MG63 (cell line): ENCODE measurements around the gene RIC3. TPM values are rescaled to one million over a fixed set of nuclear protein-coding genes. Genes with fewer than 3 reads are reported as not detected.

Experiments
- DNase-seq: peaks from one replicate; pipeline ENCODE4 v3.0.0-alpha.2; 2020
- H3K27me3 ChIP-seq: fragments of 250-450 bp; sonication (Bioruptor Pico); 2 replicates; pipeline ENCODE4 v1.5.1; 2020; ENCODE audit warnings: mild to moderate bottlenecking, moderate library complexity
- H3K36me3 ChIP-seq: fragments of 250-450 bp; sonication (Bioruptor Pico); 2 replicates; pipeline ENCODE4 v1.5.1; 2020; ENCODE audit warnings: mild to moderate bottlenecking, moderate library complexity
- H3K4me3 ChIP-seq: fragments of 250-450 bp; sonication (Bioruptor Pico); 2 replicates; pipeline ENCODE4 v1.5.1; 2020; ENCODE audit warnings: mild to moderate bottlenecking, moderate library complexity
- H3K9me3 ChIP-seq: fragments of 250-450 bp; sonication (Bioruptor Pico); 2 replicates; pipeline ENCODE4 v1.5.1; 2020; ENCODE audit warnings: mild to moderate bottlenecking, moderate library complexity
- total RNA-seq: library from RNA; depleted of rRNA; stranded (reverse); fragments of >200 nt; shearing (Covaris generic); gene quantifications from 2 replicates; pipeline ENCODE4 v1.2.3, GENCODE V29; 2014; ENCODE audit warnings: low replicate concordance

Gene RIC3
- total RNA-seq, 1 experiment from 2014 or later: not detected

DNA sequence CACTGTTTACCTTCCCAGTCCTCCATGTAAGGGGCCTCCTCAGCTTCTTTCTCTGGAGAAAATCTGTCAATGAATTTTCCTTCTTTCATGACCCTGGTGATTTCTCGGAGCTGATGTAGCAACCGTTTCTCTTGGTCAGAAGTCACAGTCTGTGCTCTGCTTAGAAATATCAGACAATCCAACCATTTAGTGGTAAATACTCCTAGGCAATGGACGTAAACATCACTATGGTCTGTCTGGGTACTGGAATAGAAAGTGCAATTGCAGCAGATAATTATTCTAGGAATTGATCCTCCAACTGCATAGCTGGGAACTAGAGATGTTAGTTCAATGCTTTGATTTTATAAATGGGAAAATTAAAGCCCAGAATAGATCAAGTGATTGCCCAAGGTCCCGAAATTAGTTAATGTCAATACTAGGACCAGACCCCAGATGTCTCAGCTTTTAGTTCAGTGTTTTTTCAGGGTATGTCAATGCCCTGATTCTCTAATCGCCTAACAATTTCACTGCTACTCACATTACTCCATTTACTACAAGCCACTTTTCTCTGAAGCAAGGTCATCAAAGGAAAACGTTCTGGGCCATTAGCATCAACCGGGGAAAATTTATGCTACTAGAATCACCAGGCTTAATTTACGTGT, 42.1 kb downstream of the RIC3 start:
- Histone ChIP-seq H3K4me3 (no peak overlapping the region), H3K27me3 (peaks cover 13% of the 10 kb centered on the region), H3K36me3 (no peaks in the 10 kb centered on the region), H3K9me3 (no peaks in the 10 kb centered on the region)
- DNase-seq: no peak

DNA sequence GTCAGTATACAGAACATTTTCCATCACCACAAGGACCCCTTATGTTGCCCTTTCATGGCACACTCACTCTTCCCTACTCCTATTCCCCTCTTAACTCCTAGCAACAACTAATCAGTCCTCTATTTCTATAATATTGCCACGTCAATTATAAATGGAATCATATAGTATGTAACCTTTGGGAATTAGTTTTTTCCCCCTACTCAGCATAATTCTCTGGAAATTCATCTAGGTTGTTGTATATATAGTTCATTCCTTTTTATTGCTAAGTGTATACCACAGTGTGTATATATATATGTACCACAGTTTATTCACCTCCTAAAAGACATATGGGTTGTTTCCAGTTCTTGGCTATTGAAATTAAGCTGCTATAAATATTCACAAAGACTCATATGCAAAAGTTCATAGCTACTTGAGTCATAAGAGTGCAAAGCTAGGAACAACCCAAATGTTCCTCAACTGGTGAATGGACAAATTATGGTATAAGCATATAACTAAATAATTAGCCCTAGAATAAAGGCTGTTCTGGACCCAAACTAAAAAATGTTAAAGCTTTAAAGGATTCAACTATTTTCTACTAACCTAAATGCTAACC, 46.6 kb downstream of the RIC3 start:
- no peaks in the 10 kb centered on the region for H3K9me3 ChIP-seq
- no peaks in the 10 kb centered on the region for H3K36me3 ChIP-seq
- no peak for DNase-seq
- H3K4me3 ChIP-seq: no peak overlapping the region
- H3K27me3 ChIP-seq: peaks cover 7% of the 10 kb centered on the region

DNA sequence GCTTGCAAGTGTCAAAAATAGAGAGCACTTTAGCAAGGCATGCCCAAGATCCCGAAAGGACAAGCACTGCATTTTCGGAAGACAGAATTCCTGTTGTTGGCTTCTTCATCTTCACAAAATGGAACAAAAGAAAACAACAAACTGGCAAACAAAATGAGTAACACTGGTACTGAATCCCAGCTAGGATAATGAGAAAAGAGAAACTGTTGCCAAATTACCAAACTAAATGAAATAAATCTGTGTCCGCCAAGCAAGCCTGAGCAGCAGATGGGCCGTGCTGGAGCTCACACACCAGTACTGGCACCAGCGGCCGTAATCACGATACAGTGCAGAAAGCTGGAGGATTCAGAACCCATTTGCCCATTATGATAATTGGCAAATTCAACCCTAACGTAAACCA, 57.2 kb downstream of the RIC3 start:
- Histone ChIP-seq H3K27me3 (no peaks in the 10 kb centered on the region), H3K36me3 (peaks cover 3% of the 10 kb centered on the region), H3K4me3 (no peak overlapping the region), H3K9me3 (no peaks in the 10 kb centered on the region; the same call in 1 of the 2 replicates)
- no peak for DNase-seq

DNA sequence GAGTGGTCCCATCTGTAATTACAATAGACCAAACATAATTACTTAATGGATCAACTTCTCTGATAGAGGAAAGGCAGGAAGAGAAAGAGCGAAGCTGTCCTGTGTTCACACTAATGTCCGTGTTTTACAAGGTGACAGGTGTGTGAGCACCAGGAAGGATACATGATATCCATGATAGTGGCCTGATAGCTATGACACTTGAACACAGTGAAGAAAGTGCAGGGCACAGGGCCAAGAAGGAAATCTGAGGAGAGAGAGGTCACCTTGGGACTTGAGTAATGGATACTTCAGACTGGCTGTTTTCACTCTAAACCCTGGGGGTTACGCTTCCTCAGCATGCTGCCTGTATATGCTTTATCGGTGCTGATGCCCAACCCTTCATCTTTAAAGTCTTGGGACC, 58.4 kb downstream of the RIC3 start:
- no peak for DNase-seq
- Histone ChIP-seq H3K27me3 (no peaks in the 10 kb centered on the region), H3K36me3 (peaks cover 5% of the 10 kb centered on the region), H3K9me3 (no peaks in the 10 kb centered on the region; the same call in 1 of the 2 replicates), H3K4me3 (no peak overlapping the region)

DNA sequence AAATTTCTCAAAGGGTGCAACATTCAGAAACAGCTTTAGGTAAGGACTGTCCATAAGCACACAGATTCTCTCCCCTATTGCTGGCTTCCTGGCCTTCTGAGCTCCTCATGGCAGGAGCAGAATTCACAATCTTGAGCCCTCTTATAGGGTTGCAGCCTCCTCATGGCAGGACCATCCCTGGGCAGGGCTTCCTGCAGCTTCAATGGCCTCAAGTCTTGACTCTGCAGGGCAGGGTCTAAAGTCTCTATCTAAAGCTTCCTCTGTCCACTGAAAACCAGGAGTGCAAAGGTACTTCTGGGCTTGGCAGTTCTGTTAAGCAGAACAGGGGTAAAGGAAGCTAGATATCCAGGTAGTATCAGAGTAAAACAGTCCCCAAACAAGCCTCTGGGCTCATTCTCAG, 59.1 kb downstream of the RIC3 start:
- Histone ChIP-seq H3K36me3 (peaks cover 6% of the 10 kb centered on the region), H3K27me3 (no peaks in the 10 kb centered on the region), H3K4me3 (no peak overlapping the region), H3K9me3 (no peaks in the 10 kb centered on the region)
- no peak for DNase-seq

DNA sequence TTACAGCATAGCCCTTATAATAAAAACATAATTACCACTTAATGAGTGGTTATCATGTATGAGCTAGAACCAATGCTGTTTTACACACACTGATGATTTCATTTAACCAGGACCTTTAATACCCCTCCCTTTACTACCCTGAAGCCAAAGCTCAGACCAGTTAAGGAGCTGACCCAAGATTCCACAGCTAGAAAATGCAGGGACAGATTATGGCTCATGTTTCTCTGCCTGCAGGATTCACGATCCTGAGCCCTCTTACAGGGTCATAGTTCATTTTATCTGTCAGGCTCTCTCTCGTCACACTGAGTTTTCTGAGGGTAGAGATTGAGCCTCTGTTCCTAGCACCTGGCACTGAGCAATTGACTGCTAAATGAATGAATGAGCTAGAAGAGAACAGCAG, 60.4 kb downstream of the RIC3 start:
- no peak overlapping the region for H3K4me3 ChIP-seq
- no peaks in the 10 kb centered on the region for H3K27me3 ChIP-seq
- DNase-seq: no peak

DNA sequence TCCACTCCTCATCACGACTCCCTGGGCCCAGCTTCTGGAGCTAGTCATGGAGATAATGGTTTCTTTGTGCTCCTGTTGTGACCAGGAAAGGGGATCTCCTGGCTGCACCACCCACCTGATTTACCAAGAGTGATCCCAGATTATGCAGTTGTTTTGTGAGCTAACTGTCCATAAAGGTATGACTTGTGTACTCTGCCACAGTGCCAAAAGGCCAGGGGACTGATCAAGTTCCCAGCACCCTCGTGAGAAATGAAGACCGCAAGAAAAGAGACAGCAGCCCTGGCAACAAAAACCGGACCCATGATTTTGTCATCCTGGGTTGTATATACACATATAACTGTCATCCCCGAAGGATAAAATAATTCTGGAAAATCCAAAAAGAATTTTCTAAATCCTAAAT, 61.2 kb downstream of the RIC3 start:
- no peak for DNase-seq
- Histone ChIP-seq H3K27me3 (no peaks in the 10 kb centered on the region), H3K9me3 (no peaks in the 10 kb centered on the region), H3K36me3 (peaks cover 10% of the 10 kb centered on the region), H3K4me3 (no peak overlapping the region)

More for the DNA sequence above, 60.4 kb downstream of the RIC3 start:
- H3K9me3 ChIP-seq: no peaks in the 10 kb centered on the region
- H3K36me3 ChIP-seq: peaks cover 10% of the 10 kb centered on the region

DNA sequence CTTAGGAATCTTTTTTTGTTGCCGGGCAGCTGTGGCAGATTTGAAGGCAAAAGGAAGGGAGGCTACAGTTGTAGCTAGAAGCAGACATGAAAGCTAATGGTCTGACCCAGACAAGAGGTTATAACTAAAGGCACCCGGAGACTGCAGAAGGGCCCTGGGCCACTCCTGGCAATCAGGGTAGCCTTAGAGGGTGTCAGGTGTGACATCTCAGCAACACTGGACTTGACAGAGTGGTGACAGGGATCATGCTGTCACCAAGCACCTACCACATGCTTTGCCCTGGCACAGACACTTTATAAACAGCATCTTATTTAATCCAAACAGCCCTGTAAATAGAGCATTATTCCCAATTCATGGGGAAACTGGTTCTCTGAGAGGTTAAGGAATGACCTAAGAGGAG, 62.1 kb downstream of the RIC3 start:
- Histone ChIP-seq H3K4me3 (no peak overlapping the region), H3K27me3 (no peaks in the 10 kb centered on the region), H3K9me3 (no peaks in the 10 kb centered on the region), H3K36me3 (peaks cover 10% of the 10 kb centered on the region)
- DNase-seq: no peak

DNA sequence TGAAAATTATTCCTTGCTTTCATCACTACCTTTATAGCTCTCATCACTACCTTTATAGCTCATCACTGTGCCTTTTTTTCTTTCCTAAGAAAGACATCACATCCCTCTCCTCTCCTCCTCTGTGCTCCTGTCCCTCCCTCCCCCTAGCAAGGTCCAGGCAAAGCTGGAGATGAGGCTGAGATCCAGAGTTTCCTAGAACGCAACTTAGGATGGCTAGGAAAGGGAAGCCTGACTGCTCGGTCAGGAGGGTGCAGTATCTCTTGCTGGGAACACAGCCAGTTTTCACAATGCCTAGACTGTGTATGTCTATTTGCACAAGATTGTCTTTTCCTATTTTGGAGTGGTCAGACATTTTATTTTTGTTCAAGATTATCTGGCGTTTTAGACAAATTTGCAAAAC, 63.2 kb downstream of the RIC3 start:
- Histone ChIP-seq H3K27me3 (no peaks in the 10 kb centered on the region), H3K4me3 (no peak overlapping the region), H3K36me3 (peaks cover 16% of the 10 kb centered on the region), H3K9me3 (no peaks in the 10 kb centered on the region)
- no peak for DNase-seq

DNA sequence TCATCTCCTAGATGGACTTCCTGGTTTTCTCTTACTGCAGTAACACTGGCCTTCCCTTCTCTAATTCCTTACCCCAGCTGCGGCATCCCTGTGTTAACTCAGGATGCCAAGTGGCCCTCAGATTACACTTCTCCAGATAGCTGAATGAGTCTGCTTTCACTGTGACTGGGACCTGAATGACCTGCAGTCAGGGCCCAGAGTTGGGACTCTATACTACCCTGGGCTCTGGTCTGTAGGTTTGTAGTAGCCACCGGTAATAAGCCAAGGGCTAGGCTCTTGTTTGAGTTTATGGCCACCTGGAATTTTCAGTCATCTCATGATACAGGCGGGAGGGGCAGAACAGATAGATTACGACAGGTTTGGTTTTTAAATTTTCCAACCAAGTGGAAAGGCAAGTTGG, 63.7 kb downstream of the RIC3 start:
- H3K9me3 ChIP-seq: no peaks in the 10 kb centered on the region
- H3K4me3 ChIP-seq: no peak overlapping the region
- no peaks in the 10 kb centered on the region for H3K27me3 ChIP-seq
- H3K36me3 ChIP-seq: peaks cover 21% of the 10 kb centered on the region
- DNase-seq: no peak

DNA sequence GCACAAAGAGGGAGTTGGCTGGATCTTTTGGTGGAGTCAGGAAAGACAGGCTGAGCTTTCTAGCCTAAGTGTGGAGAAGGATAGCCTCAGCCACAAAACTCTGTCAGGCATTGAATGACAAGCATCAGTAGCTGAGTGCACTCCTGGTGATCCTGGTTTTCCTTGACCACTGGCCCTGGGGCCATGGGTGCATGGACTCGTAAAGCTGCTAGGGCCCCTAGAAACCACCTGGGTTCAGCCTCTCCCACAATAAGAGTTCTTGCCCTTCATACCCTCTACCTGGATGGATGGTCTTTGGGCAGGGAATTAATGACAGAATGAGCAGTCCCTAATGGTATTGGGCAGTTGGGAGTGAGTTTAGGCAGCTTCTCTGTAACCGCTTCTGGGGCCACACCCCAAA, 64.9 kb downstream of the RIC3 start:
- no peaks in the 10 kb centered on the region for H3K9me3 ChIP-seq
- peaks cover 34% of the 10 kb centered on the region for H3K36me3 ChIP-seq
- no peaks in the 10 kb centered on the region for H3K27me3 ChIP-seq
- no peak for DNase-seq
- H3K4me3 ChIP-seq: no peak overlapping the region

DNA sequence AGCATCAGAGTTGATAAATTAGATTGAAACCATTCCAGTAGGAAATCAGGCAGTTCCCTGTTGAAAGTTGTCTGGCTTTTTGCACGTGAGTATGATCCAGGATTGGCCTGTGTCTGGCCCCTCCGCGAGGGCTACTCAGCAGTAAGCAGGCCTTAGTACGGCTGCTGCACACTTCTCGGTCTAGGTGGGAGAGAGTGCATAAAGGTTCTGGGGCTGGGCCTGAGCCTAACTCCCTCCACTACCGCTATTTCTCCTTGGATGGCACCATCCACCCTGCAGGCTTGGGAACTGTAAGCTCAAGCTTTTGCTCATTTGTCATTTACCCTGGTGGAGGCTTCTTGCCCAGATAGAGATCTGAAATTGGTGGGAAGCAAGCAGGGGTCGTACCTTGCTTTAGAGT, 65.9 kb downstream of the RIC3 start:
- no peak for DNase-seq

DNA sequence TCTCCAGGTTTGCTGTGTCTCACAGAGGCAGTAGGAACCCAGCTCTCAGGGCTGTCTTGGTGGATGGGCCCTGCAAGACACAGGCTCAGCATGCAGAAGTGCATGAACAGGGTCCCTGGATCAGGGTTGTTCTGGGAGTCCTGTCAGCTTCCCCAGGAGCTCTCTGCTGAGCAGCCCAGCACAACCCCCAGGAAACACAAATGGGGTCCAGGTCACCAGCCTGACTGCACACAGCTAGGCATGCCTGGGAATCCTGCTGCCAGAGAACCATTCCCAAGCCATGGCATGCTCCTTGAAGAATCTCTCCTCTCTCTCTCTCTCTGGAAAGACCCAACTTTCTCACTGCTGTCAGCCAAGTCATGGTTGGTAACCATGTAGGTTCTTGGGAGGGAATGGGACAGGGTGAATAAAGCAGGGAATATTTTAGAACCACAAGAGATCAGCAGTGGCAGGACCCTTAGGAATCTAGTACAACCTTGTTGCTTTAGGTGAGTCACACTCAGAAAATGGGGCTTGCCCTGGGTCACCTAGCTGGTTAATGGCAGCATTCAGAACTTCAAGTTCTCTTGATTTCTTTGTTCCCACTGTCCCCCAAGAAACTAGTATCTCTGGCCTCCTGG, 66.4 kb downstream of the RIC3 start:
- Histone ChIP-seq H3K36me3 (peaks cover 37% of the 10 kb centered on the region), H3K27me3 (no peaks in the 10 kb centered on the region), H3K4me3 (no peak overlapping the region), H3K9me3 (no peaks in the 10 kb centered on the region)
- no peak for DNase-seq

More for the DNA sequence above, 65.9 kb downstream of the RIC3 start:
- no peaks in the 10 kb centered on the region for H3K27me3 ChIP-seq
- peaks cover 36% of the 10 kb centered on the region for H3K36me3 ChIP-seq
- no peaks in the 10 kb centered on the region for H3K9me3 ChIP-seq
- H3K4me3 ChIP-seq: no peak overlapping the region

DNA sequence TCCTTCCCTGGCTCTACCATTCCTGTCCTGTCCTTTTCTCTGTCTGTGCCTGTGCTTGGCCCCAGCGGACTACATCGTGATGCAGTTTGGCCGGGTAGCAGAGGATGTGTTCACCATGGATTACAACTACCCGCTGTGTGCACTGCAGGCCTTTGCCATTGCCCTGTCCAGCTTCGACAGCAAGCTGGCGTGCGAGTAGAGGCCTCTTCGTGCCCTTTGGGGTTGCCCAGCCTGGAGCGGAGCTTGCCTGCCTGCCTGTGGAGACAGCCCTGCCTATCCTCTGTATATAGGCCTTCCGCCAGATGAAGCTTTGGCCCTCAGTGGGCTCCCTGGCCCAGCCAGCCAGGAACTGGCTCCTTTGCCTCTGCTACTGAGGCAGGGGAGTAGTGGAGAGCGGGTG, 67.4 kb downstream of the RIC3 start:
- H3K36me3 ChIP-seq: peaks cover 44% of the 10 kb centered on the region
- H3K4me3 ChIP-seq: no peak overlapping the region
- no peaks in the 10 kb centered on the region for H3K9me3 ChIP-seq
- H3K27me3 ChIP-seq: no peaks in the 10 kb centered on the region
- no peak for DNase-seq

DNA sequence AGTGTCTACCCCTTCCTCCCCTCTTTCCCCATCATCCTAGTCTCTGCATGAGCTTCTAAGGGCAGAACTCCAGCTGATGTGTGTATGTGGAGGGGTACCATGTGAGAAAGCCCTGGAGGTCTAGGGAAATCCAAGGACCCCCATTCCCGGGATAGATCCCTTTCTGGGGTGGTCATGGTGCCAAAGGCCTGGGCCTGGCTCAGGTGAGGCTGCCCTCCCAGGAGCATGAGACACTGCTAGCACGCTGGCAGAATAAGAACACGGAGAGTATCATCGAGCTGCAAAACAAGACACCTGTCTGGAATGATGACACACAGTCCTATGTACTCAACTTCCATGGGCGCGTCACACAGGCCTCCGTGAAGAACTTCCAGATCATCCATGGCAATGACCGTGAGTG, 68.2 kb downstream of the RIC3 start:
- H3K27me3 ChIP-seq: no peaks in the 10 kb centered on the region
- H3K36me3 ChIP-seq: peaks cover 47% of the 10 kb centered on the region
- H3K4me3 ChIP-seq: no peak overlapping the region
- DNase-seq: no peak
- H3K9me3 ChIP-seq: no peaks in the 10 kb centered on the region

DNA sequence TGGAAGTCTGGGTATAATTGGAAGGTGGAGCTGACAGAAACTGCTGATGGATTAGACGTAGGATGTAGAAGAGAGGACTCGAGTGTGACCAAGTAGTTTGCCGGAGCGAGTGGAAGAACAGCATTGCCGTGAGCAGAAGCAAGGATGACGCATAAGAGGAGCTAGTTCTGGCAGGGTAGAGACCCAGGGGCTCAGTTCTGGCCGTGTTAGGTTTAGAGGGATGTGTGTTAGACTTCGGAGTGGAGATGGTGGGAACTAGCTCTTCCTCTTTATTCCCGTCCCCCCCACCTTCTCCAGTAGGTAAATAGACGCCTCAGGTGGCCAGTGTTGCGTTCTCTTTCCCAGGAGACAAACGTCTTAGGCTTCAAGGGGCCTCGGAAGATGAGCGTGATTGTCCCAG, 68.7 kb downstream of the RIC3 start:
- no peak overlapping the region for H3K4me3 ChIP-seq
- no peaks in the 10 kb centered on the region for H3K9me3 ChIP-seq
- no peak for DNase-seq
- H3K27me3 ChIP-seq: no peaks in the 10 kb centered on the region
- H3K36me3 ChIP-seq: peaks cover 46% of the 10 kb centered on the region

DNA sequence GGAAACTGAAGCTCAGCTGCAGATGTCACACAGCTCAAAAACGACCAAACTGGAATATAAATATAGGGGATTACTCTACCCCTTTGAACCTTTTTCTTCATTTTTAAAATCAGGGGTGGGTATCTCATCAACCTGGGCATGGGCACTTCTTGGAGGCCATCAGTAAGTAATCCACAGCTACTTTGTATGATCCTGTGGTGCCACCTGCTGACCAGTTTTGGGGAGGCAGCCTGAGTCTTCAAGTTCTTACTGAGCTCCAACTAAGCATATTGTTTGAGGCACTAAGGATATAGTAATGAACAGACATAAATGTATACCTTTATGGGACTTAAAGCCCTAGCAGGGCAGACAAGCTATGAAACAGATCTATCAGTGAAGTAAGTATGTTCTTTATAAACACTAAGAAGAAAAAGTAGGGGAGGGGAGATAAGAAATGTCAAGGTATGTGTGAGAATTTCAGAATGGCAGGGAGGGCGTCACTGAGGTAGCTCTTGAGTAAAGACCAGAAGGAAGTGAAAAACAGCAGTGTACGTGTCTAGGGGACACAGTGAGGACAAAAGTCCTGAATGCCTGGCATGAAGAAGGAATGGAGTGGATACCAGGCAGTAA, 69.4 kb downstream of the RIC3 start:
- peak; percentile 44 for DNase-seq
- no peak overlapping the region for H3K4me3 ChIP-seq
- no peaks in the 10 kb centered on the region for H3K9me3 ChIP-seq
- H3K36me3 ChIP-seq: peaks cover 50% of the 10 kb centered on the region
- no peaks in the 10 kb centered on the region for H3K27me3 ChIP-seq

DNA sequence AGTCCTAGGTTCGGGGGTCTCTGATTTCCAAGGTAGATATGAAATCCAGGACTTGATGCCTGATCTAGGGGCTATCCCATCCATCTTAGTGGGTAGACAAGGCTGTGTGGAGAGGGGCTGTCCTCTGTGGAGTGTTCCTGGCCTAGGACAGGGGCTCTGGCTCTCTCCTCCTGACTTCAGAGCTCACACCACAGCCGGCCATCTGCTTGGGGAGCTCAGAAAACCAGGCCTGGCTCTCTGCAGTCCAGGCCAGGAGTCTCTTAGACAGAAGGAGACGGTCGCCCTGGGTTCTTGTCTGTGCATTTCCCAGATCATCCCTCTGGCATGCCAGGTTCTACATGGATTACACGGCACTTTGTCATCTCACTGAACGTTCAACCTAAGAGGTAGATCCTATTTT, 69.9 kb downstream of the RIC3 start:
- Histone ChIP-seq H3K36me3 (peaks cover 49% of the 10 kb centered on the region), H3K9me3 (no peaks in the 10 kb centered on the region), H3K4me3 (no peak overlapping the region), H3K27me3 (no peaks in the 10 kb centered on the region)
- no peak for DNase-seq
